A673 (cell line): Measurements from ENCODE around the gene RMND1.

ENCODE experiments used
- EZH2 ChIP-seq: fragments of 200-600 bp; sonication (generic); IDR thresholded peaks from 2 replicates; pipeline ENCODE4 v1.6.1; 2017; ENCODE audit warnings: borderline replicate concordance, low read depth, mild to moderate bottlenecking, mixed read lengths, antibody characterized with exemption, low read length; ENCODE audit not compliant: poor library complexity, severe bottlenecking
- TF ChIP-seq, protein P1 (sequence below): fragments of 300-800, 200-600 bp; sonication (generic); conservative IDR thresholded peaks from 2 replicates; pipeline ENCODE4 v1.5.1; 2017; ENCODE audit warnings: low read depth, mild to moderate bottlenecking, antibody characterized with exemption, low read length, moderate library complexity, mixed read lengths

DNA sequence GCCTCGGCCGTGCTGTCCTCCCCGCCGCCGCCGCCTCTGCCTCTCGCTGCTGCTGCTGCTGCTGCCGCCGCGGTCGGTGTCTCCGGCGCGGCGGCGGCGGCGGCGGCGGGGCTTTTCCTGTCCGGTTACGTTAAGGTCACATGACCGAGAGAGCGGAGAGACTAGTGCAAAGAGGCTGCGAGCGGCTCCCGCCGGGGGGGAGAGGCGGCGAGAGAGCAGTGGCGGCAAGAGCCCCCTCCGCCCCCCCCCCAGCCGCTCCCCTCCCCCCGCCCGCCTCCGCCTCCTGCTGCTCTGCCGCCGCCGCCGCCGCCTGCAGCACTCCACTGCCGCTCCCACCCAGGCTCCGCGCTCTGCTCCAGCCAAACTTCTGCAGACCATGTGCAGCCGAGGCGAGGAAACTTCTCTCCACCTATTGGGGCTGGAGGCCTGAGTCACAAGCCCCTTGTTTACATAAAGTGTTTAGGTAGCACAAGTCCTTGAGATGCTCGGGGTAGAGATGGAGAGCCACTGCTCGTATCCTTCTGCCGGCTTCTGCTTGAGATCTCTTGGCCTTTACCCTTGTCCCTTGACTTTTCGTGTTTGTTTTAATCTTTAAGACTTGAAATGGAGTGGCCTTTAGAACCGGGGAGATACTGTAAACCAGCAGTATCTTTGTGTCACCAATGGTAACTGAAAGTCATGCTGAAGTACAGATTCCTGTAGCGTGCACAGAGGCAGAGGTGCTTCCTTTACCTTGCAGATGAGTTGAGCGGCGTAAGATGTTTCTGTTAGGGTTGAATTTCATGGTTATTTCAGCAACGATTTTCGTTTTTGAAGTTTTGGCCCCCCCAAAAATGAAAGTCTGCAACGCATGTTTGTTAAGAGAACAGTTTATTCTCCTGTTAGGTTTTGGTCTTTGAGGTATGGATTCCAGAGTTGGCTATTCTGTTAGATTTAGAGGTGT is 60.2 kb downstream of the RMND1 start, which contains the start of gene ZBTB2:
- TF ChIP-seq, protein P1, sequence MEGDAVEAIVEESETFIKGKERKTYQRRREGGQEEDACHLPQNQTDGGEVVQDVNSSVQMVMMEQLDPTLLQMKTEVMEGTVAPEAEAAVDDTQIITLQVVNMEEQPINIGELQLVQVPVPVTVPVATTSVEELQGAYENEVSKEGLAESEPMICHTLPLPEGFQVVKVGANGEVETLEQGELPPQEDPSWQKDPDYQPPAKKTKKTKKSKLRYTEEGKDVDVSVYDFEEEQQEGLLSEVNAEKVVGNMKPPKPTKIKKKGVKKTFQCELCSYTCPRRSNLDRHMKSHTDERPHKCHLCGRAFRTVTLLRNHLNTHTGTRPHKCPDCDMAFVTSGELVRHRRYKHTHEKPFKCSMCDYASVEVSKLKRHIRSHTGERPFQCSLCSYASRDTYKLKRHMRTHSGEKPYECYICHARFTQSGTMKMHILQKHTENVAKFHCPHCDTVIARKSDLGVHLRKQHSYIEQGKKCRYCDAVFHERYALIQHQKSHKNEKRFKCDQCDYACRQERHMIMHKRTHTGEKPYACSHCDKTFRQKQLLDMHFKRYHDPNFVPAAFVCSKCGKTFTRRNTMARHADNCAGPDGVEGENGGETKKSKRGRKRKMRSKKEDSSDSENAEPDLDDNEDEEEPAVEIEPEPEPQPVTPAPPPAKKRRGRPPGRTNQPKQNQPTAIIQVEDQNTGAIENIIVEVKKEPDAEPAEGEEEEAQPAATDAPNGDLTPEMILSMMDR: no peak
- TF ChIP-seq EZH2: no peak
